ENCODE data around the gene TRIM71.

GRCh38 chr3:32837366-32837765, 19.6 kb downstream of the TRIM71 start:
- TF ChIP-seq, protein P1, sequence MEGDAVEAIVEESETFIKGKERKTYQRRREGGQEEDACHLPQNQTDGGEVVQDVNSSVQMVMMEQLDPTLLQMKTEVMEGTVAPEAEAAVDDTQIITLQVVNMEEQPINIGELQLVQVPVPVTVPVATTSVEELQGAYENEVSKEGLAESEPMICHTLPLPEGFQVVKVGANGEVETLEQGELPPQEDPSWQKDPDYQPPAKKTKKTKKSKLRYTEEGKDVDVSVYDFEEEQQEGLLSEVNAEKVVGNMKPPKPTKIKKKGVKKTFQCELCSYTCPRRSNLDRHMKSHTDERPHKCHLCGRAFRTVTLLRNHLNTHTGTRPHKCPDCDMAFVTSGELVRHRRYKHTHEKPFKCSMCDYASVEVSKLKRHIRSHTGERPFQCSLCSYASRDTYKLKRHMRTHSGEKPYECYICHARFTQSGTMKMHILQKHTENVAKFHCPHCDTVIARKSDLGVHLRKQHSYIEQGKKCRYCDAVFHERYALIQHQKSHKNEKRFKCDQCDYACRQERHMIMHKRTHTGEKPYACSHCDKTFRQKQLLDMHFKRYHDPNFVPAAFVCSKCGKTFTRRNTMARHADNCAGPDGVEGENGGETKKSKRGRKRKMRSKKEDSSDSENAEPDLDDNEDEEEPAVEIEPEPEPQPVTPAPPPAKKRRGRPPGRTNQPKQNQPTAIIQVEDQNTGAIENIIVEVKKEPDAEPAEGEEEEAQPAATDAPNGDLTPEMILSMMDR (IDR thresholded peaks at IDR 0.05) = no peak
- TF ChIP-seq POLR2A (IDR thresholded peaks at IDR 0.05) = no peak
